Measurements from ENCODE around the gene KIRREL3.
"Not testable (repeated sequence)": the region's sequence is repeated elsewhere in the genome, so short reads cannot be mapped to it uniquely, and the experiment has no call there.

KIRREL3 gene

DNA sequence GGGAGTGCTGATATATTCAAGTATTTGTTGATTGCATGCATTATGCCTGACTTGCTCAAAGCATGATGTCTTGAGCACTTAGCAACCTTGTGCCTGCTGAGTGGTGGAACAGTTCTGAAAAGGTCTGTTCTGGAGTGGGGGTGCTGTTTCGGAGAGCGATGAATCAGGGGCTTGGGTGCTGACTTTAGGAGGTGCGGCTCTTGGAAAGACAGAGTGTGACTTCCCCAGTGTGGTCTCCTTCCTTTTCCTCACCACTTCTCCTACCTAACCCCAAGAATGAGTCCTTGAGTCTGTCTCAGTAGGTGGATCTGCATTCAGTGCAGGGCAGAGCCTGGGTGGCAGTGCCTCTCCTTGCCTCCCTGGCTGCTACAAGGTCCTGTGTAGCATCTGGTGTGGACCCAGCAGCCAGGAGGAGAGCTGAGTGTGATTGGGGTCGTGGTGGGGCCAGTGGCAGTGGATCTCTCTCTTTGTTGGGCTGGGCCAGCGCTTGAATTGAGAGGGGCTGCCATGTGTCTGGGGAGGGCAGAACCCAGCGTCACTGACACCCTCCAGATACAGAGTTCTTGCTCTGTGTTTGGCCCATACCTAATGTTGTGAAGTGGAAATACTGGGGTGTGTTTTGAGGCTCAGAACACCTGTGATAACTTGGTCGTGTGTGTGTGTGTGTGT, 609.1 kb downstream of the KIRREL3 start:
- peak in 1 of 2 experiments; percentile 19 for DNase-seq

DNA sequence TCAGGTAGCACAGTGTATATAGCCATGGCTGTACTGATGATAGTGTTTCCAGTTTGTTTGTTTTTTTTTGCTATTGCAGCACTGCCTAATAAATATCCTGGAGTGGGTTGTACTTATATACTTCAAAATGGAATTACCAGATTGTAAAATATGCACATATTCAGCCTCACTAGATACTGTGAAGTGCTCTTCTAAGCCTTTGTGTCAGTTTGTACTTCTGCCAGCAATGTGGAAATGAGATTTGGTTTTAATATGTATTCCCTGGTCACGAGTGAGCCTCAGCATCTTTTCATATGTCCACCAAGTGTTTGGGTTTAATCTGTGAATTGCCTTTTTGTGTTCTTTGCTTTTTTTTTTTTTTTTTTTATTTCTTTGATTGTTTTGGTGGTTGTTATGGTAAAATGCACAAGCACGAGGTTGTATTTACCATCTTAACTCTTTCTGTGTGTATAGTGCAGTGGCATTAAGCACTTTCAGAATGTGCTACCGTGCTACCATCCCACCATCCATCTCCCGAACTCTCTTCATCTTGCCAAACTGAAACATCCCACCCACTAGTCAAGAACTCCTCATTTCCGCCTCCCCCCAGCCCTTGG, 610.2 kb downstream of the KIRREL3 start:
- no peak for DNase-seq

DNA sequence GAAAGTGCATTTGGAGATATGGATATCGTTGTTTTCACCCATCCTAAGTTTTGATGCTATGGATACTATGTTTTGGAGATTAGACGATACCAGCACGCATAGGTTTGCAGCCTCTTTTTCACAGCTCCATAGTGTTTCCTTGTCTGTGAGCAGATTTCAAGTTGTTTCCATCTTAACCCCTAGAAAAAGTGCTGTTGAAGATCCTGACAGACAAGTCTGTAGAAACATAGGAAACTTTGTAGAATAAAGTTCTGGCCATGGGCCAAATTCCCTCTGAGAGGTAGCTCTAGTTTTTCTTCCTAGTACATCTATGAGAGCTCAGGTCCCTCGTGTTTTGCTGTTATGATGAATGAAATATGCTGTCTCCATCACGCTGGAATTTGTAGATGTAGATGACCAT, 612.7 kb downstream of the KIRREL3 start:
- DNase-seq, result no peak

DNA sequence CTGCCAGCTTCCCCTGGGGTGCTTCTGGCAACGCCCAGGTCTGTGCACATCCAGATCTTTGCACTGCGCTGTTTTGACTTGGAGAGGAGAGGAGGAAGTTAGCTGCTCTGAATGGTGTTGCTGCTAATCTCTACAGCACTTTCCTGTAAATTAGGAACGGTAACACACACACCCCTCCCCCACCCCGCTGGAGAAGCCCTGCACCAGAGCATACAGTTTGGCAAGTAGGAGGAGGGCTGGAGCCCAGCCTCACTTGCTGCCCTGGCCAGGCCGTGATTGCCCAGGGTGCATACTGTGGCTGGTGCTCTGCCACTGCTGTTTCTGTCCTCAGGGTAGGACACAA, 613.9 kb downstream of the KIRREL3 start:
- DNase-seq, result peak; percentile 64 to 70

DNA sequence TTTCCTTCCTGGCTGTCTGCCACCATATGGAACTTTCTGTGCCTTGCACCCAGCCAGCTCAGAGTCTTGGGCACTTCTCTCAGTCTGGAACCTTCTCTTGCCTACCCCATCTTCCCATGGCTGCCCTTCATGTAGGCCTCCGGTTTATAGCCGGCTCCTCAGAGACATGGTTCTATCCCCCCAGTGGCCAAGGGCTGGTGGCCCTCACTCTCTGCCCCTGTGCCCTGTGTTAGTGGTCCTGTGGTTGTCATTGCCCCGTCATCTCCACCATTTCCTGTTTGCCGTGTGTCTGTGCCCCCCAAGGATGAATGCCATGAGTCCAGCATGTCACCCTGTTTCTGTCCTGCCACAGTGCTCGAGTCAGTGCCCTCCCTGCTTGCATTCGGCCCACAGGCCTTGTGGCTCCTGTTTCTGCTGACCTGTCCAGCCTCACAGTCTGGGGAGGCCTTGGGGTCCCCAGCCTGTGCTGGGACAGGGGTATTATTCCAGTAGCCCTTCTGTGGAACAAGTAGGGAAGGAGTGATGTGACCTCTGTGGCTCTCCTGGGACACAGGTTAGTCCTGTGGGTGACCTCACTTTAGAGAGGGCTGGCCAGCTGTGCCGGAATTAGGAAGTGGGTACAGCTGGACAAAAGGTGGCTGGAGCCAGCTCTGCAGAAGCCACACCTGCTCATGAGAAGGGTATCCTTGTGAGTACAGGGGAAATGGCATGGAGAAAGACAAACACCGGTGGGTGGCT, 614.4 kb downstream of the KIRREL3 start:
- DNase-seq, result no peak

DNA sequence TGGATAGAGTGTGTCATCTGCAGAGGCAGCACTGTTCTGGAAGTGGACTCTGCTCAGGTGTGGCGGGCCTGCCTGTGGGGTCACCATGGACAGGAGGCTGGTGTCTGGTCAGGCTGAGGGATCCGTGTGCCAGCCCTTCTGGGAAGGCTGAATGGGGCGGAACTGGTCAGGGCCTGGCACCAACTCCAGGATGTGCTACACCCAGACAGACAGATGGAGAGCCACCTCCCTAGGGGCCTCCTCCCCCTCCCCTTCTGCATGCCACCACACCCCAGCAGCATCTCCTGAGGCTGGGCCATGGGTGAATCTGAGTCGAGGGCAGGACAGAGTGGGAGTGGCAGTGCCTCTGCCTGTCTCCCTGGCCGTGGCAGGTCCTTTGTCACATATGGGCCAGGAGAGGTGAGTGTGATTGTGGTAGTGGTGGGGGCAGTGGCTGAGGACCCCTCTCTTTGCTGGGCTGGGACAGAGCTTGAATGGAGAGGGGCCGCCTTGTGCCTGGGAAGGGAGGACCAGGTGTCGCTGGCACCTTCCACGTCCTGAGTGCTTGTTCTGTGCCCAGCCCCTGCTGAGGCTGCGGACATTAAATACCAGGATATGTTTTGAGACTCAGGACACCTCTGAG, 616.0 kb downstream of the KIRREL3 start:
- no peak for DNase-seq

DNA sequence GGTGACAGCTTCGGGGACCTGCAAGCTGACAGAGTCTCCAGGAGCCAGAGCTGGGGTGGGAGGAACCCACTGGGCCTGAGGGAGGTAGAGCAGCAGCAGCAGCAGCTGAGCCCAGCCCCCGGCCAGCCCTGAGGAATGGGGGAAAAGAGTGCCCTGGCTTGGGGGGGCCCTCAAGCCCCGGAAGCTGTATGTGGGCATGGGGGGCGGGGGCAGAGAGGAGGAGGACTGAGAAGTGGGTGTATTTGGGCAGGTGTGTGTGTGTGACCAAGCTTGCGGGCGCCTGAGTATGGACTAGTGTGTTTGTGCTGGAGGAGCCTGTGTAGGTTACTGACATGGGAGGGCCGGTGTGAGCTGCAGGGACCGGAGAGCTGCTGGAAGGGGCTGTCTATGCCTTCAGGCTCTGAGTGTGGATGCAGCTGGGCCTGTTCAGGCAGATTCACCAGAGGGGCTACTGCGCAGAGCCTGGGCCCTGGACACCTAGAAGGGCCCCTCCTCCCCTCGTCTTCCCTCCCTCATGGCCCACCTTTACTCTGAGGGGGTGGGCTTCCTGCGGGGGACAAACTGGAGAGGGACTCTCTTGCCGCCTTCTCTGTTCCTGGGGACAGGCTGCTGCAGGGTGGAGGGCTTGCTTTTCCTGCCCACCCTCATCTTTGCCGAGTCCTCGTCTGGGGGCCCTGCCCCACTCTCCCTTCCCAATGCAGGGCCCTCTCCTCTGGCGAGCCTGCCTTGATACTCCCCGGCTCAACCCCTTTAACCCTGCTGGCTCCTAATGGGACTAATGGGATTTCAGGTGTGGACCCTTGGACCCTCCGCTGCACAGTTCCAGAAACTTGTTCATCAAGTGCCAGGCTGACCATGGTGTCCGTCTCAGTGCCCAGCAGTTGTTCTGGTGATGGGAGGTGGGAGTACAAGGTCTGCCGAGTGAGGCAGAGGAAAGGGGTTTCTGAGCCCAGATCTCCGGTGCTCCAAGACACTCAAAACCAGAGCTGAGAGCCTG, 616.9 kb downstream of the KIRREL3 start:
- no peak for DNase-seq

DNA sequence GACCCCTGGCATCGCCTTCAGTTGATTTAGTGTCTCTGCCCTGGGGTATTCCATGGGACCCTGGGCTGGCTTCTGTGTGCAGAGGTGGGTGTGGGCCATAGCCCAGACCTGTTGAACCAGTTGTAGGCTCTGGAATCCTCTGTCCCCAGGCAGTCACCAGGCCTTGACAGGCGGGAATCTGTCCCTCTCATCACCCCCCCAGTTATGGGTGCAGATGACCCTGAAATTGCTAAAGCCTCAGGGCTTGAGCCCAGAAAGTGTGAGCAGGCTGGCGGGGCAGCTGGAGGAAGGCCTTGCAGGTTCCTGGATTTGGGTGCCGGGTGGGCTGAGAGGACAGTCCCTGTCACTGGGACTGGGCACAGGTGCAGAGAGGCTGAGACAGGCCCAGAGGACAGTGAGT, 617.9 kb downstream of the KIRREL3 start:
- not testable (repeated sequence) for DNase-seq

DNA sequence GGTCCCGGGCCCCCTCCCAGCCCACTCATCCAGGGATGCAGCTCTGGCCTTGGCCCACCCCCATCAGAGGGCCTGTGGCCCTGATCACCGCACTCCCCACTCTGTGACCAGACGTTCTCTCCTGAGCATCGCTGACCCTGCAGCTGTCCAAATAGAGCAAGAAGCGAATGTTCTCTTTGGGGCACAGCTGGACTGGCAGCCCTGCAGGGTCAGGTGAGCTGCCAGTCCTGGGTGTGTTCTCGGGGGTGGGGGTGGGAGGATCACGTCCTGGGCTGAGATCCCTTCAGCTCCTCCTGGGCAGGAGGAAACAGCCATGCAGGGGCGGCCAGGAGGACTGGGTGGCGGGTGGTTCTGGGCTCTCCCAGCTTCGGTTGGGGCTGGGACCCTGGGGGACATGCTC, 618.6 kb downstream of the KIRREL3 start:
- not testable (repeated sequence) for DNase-seq

DNA sequence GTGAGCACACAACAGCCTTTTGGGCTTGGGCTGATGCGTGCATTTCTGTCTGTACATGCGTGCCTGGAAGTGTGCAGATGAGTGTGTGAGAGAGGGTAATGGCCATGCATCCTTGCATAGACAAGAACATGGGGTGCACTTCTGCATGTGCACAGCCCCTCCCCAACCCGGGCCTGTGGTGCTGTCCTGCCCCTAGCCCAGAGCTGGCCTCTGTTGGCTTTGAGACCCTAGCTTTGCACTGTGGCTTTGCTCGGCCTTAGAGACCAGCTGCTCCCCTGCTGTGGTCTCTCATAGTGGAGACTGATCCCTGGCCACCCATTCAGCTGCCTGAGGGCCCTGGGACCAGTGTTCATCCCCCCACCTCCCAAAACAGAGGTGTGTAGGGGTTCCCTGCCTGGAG, 619.7 kb downstream of the KIRREL3 start:
- DNase-seq, result no peak

DNA sequence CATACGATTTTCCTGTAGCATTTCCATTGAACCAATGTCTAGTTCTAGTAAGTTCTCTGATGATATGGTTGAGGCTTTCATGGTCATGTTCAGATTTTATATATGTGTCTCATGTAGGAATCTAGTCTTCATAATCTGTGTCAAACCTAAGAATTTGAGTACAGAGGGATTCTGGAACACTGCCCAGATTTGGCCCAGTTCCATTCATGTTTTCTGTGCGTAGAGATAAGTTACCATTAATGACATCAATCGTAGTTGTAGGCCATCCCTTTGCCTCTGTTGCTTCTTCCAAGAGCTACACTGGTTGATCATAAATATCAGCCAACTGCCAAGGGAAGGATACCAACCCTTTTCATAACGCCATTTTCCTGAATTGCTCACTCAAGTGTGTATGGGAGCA, 621.8 kb downstream of the KIRREL3 start:
- DNase-seq, result no peak

DNA sequence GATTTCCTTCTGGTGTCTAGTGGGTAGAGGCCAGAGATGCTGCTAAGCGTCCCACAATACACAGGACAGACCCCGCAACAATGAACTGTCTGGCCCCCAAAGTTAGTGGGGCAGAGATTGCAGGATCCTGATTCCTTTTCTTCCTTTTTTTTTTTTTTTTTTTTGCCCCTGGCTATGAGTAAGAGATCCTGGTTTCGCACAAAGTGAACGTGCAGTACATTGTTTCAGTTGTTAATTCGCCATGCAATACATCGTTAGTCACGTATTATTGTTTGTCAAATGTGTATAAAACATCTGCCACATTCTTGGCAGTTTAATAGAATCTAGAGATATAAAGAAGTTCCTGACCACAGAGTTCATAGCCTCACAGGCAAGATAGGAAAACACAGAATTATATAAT, 624.8 kb downstream of the KIRREL3 start:
- DNase-seq, result no peak

DNA sequence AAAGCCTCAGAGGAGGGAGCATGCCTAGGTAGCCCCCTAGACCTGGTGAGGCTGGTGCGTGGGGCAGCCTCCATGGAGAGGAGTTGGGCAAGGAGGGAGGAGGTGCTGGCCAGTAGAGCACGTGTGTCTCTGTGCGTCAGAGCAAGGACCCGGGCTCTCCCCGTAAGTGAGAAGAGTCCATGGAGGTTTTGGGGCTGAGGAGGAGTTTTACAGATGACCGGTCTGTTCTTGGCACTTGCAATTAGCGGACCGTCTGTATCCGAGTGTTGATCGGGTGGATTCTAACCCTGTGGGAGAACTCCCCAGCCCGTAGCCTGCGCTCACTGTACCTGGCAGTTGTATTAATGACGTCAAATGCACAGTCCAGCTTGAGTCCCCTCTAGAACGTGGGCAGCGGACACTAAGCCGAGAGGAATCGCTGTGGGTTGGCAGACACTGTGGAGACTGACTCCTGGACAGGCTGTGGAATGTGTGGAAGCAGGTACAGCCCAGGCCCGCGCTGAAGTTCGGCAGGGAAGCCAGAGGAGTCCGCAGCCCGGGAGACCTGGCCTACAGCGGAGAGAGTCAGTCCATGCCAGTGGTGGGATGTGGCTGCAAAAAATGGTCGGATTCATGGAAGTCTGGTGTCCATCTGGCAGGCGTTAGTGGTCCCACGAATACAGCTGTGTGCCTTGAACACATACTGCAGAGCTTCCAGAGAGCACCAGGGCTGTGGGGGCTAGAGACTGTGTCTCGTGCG, 625.8 kb downstream of the KIRREL3 start:
- DNase-seq, result not testable (repeated sequence)

DNA sequence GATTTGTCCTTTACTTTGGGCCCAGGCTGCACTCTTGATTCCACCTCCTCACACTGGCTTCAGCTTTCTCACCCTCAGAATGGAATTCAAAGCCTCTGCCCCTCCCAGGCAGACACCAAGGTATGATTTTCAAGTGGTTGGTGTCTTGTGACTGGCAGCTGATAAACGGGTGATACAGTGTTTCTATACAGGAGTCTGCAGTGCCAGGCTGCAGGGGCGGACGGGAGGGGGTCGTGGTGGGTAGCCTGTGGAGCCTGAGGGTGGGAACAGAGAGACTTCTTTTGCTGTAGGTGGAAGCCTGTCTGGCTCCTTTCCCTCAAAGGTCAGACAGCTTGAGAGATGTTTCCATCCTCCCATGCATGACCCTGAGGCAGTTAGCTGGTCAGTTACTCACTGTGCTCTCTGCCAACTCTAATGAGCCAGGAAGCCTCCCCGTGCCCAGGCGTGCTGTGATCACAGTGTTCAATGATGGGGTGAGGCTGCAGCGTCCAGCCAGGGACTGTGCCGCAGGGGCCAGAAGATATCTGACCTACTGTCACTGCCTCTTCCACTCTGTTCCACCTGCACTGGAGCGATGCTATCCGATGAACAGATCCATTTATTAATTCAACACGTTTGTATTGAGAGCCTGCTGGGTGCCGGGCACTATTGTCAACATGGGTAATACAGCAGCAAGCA, 627.0 kb downstream of the KIRREL3 start:
- DNase-seq, result not testable (repeated sequence)

Measured in AML-193 (cell line).